Endodermal cell (in vitro differentiated cells): Measurements from ENCODE around the gene DCAF4L1. TPM values are rescaled to one million over a fixed set of nuclear protein-coding genes. Genes with fewer than 3 reads are reported as not detected.

Source experiments
- DNase-seq: peaks from one replicate; pipeline ENCODE4 v3.0.0-alpha.2; 2017
- H3K27ac ChIP-seq: 2 replicates; pipeline ENCODE4 v1.5.1; 2013; ENCODE audit warnings: mild to moderate bottlenecking, low read depth, low read length, moderate library complexity
- H3K27me3 ChIP-seq: 2 replicates; pipeline ENCODE4 v1.6.1; 2013; ENCODE audit warnings: mild to moderate bottlenecking, low read length, moderate library complexity; ENCODE audit not compliant: insufficient read depth, control insufficient read depth, poor library complexity, severe bottlenecking
- H3K36me3 ChIP-seq: 2 replicates; pipeline ENCODE4 v1.7.0; 2013; ENCODE audit warnings: mild to moderate bottlenecking, low read length, moderate library complexity; ENCODE audit not compliant: control insufficient read depth, insufficient read depth
- H3K4me1 ChIP-seq: one replicate; pipeline ENCODE4 v1.7.0; 2013; ENCODE audit warnings: low read length; ENCODE audit not compliant: control insufficient read depth, insufficient read depth
- H3K4me3 ChIP-seq: 2 replicates; pipeline ENCODE4 v1.5.1; 2013; ENCODE audit warnings: mild to moderate bottlenecking, low read length, moderate library complexity
- H3K9ac ChIP-seq: 2 replicates; pipeline ENCODE4 v1.6.1; 2013; ENCODE audit warnings: mild to moderate bottlenecking, low read length, moderate library complexity; ENCODE audit not compliant: poor library complexity, severe bottlenecking; ENCODE audit errors: extremely low read depth
- H3K9me3 ChIP-seq: 2 replicates; pipeline ENCODE4 v1.6.1; 2013; ENCODE audit warnings: mild to moderate bottlenecking, low read length, moderate library complexity; ENCODE audit not compliant: control insufficient read depth
- H3K27ac Mint-ChIP-seq: 2 replicates; pipeline ENCODE4 v1.8.0; 2020; ENCODE audit warnings: mixed read lengths
- H3K27me3 Mint-ChIP-seq: 2 replicates; pipeline ENCODE4 v1.8.0; 2021; ENCODE audit warnings: mild to moderate bottlenecking, mixed read lengths; ENCODE audit not compliant: insufficient read depth
- H3K36me3 Mint-ChIP-seq: 2 replicates; pipeline ENCODE4 v1.8.0; 2020; ENCODE audit warnings: low read depth, mixed read lengths
- H3K4me1 Mint-ChIP-seq: 2 replicates; pipeline ENCODE4 v1.8.0; 2020; ENCODE audit warnings: mixed read lengths
- H3K4me3 Mint-ChIP-seq: 2 replicates; pipeline ENCODE4 v1.8.0; 2020; ENCODE audit warnings: mild to moderate bottlenecking, moderate library complexity, mixed read lengths
- H3K9me3 Mint-ChIP-seq: 2 replicates; pipeline ENCODE4 v1.8.0; 2020; ENCODE audit warnings: mild to moderate bottlenecking, mixed read lengths
- WGBS, 2 experiments: methylation state at CpG; one replicate each; pipeline versions ENCODE4 v1.1.5 to v1.1.7; 2013; ENCODE audit warnings: missing lambda C conversion rate in 2 of 2, mixed read lengths in 1 of 2; ENCODE audit not compliant: insufficient coverage in 1 of 2, insufficient read length in 1 of 2; 5-methylcytosine and 5-hydroxymethylcytosine counted together
- total RNA-seq, 2 donors: library from RNA; stranded (reverse); fragmentation: NEBNext Ultra II Directional in 1 of 2; extraction: Animal tissue kit (Norgen Biotek cat#: 25700) in 1 of 2; gene quantifications; 2 replicates in 1 of 2; 3 replicates in 1 of 2; pipeline ENCODE4 v1.2.1, GENCODE V29; 2021
- TF ChIP-seq, protein P1 (sequence below): fragments of 200-600 bp; sonication (generic); conservative IDR thresholded peaks from 2 replicates; pipeline ENCODE4 v1.5.0; 2021; ENCODE audit warnings: antibody characterized with exemption, mild to moderate bottlenecking

The DCAF4L1 gene
- total RNA-seq, 2 donors from 2014 or later: 0.15 to 0.18 TPM

DNA sequence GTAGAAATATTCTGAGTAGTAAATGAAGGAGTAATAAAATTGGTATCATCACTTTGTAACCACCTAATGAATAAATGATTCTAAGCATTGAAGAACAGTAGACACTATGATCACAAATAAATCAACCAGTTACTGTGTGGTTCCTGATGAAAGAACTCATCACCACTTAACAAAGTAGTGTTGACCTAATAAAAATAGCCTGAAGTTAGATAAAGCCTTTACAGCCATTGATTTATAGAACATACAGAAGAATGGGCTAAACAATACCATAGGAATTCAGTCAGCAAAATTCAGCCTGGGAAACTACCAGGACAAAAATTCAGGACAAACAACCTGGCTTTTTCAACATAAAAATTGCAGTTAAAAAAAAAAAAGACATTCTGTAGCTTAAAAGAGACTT is 17.8 kb downstream of the DCAF4L1 start:
- H3K9me3 ChIP-seq: no peaks in the 10 kb centered on the region

DNA sequence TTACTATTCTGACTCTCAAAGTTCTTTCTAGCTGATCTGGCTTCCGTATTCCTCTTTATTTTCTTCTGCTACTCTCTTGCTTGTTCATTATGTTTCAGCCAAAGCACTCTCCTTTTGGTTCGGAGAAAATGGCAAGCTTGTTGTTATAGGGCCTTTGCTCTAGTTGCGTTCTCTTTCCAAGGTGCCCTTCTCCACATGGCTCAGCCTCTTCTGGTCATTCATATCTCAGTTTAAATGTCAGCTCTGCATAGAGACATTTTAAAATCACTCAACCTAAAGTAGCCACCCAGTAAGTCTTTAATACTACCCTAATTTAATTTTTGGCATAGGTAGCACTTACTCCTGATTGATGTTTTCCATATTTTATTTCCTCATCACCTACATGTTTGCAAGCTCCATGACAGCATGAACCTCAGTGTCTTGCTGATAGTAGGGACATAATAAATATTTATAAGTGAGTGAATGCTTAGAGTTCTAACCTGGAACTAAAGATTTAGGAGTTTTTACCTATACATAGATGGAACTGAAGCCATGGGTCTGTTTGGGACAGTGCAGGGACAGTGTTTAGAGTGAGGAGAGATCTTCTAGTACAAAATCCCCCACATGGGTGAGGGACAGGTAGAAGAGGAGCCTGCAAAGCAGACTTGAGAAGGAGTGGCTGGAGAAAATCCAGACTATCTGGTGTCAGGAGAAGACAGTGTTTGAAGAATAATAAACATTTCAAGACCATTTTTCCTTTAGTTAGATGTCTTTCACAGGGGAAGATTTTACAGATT is 26.6 kb downstream of the DCAF4L1 start:
- Mint-ChIP-seq H3K36me3 (peaks cover 31% of the 10 kb centered on the region), H3K27ac (no peak overlapping the region), H3K27me3 (no peaks in the 10 kb centered on the region), H3K4me1 (peaks cover 7% of the 10 kb centered on the region), H3K4me3 (no peak overlapping the region), H3K9me3 (no peaks in the 10 kb centered on the region)
- no peak overlapping the region for H3K9ac ChIP-seq
- H3K27me3 ChIP-seq: no peaks in the 10 kb centered on the region
- H3K4me3 ChIP-seq: no peak overlapping the region
- peaks cover 22% of the 10 kb centered on the region for H3K36me3 ChIP-seq
- peaks cover 4% of the 10 kb centered on the region for H3K4me1 ChIP-seq
- DNase-seq: no peak
- 93 to 95% methylated on average over 3 of the region's 3 CpGs for WGBS, 2 experiments
- H3K9me3 ChIP-seq: no peaks in the 10 kb centered on the region
- TF ChIP-seq, protein P1, sequence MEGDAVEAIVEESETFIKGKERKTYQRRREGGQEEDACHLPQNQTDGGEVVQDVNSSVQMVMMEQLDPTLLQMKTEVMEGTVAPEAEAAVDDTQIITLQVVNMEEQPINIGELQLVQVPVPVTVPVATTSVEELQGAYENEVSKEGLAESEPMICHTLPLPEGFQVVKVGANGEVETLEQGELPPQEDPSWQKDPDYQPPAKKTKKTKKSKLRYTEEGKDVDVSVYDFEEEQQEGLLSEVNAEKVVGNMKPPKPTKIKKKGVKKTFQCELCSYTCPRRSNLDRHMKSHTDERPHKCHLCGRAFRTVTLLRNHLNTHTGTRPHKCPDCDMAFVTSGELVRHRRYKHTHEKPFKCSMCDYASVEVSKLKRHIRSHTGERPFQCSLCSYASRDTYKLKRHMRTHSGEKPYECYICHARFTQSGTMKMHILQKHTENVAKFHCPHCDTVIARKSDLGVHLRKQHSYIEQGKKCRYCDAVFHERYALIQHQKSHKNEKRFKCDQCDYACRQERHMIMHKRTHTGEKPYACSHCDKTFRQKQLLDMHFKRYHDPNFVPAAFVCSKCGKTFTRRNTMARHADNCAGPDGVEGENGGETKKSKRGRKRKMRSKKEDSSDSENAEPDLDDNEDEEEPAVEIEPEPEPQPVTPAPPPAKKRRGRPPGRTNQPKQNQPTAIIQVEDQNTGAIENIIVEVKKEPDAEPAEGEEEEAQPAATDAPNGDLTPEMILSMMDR: no peak
- H3K27ac ChIP-seq: no peak overlapping the region

More for the DNA sequence above, 17.8 kb downstream of the DCAF4L1 start:
- no peaks in the 10 kb centered on the region for H3K27me3 ChIP-seq
- Mint-ChIP-seq H3K4me1 (no peaks in the 10 kb centered on the region), H3K27me3 (no peaks in the 10 kb centered on the region), H3K9me3 (no peaks in the 10 kb centered on the region), H3K27ac (no peak overlapping the region), H3K36me3 (peaks cover 20% of the 10 kb centered on the region), H3K4me3 (no peak overlapping the region)
- H3K4me3 ChIP-seq: no peak overlapping the region
- H3K9ac ChIP-seq: no peak overlapping the region
- no peak for DNase-seq
- no peaks in the 10 kb centered on the region for H3K4me1 ChIP-seq
- TF ChIP-seq, protein P1: no peak
- no peak overlapping the region for H3K27ac ChIP-seq
- H3K36me3 ChIP-seq: peaks cover 15% of the 10 kb centered on the region

DNA sequence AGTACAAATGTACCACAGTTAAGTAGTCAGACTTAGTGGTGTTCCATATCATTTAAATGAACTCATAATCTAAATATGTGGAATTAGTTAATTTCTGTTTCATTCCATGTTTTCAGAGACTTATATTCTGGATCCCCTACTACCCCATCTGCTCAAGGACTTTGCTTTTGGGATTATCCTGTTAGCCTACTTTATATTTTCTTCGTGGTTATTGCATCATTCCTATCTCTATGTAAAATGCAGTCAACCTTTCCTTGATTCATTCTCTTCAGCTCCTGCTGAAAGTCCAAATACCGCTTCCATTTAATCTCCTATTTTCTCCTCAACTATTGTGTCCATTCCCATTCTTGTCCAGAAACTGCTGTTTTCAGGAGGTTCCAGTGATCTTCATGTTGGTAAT is 33.9 kb downstream of the DCAF4L1 start:
- peaks cover 9% of the 10 kb centered on the region for H3K36me3 Mint-ChIP-seq
- TF ChIP-seq, protein P1: no peak
- H3K36me3 ChIP-seq: peaks cover 16% of the 10 kb centered on the region
- H3K4me3 Mint-ChIP-seq: no peak overlapping the region
- H3K27ac Mint-ChIP-seq: no peak overlapping the region
- no peaks in the 10 kb centered on the region for H3K27me3 ChIP-seq
- no peak for DNase-seq
- H3K9ac ChIP-seq: no peak overlapping the region
- H3K9me3 ChIP-seq: no peaks in the 10 kb centered on the region
- peaks cover 7% of the 10 kb centered on the region for H3K4me1 Mint-ChIP-seq
- no peak overlapping the region for H3K4me3 ChIP-seq
- H3K27me3 Mint-ChIP-seq: no peaks in the 10 kb centered on the region
- H3K27ac ChIP-seq: no peak overlapping the region
- H3K4me1 ChIP-seq: peaks cover 4% of the 10 kb centered on the region
- WGBS, 2 experiments: 93% methylated on average over 2 of the region's 2 CpGs
- no peaks in the 10 kb centered on the region for H3K9me3 Mint-ChIP-seq
